Mucosa of gallbladder (tissue), 1 donor: ENCODE data around the gene MCIDAS. TPM values are rescaled to one million over a fixed set of nuclear protein-coding genes. Genes with fewer than 3 reads are reported as not detected.

Experiments
- total RNA-seq: library from RNA; stranded (reverse); gene quantifications from one replicate; pipeline ENCODE4 v1.2.1, GENCODE V29; 2021
- donor health status: DM: no; HTN: no; CAD: no.

MCIDAS gene
- total RNA-seq, 1 donor from 2014 or later: 0.92 TPM

Other genes with a start within 250 kb of the MCIDAS start
- 0.40 TPM for gene ESM1, start 241.7 kb downstream of the MCIDAS start, total RNA-seq
- 1.6 TPM for gene GZMK, start 203.1 kb downstream of the MCIDAS start, total RNA-seq
- gene GZMA, start 124.7 kb downstream of the MCIDAS start, total RNA-seq: 5.4 TPM
- 26.8 TPM for gene GPX8, start 67.1 kb downstream of the MCIDAS start, total RNA-seq
- 0.20 TPM for gene CDC20B, start 54.1 kb downstream of the MCIDAS start, total RNA-seq
- gene CCNO, start 6.3 kb upstream of the MCIDAS start, total RNA-seq: 14.4 TPM
- gene DHX29, start 80.4 kb upstream of the MCIDAS start, total RNA-seq: 31.6 TPM
- gene MTREX, start 80.7 kb upstream of the MCIDAS start, total RNA-seq: 61.1 TPM